GM18502 (cell line): ENCODE data around the gene GOT1.

Experiments
- ATAC-seq: cut with Tn5 transposase; IDR thresholded peaks from one replicate; pipeline ENCODE4 v1.9.1; 2021; ENCODE audit warnings: mild to moderate bottlenecking; ENCODE audit not compliant: unreplicated experiment, poor library complexity

Gene GOT1

DNA sequence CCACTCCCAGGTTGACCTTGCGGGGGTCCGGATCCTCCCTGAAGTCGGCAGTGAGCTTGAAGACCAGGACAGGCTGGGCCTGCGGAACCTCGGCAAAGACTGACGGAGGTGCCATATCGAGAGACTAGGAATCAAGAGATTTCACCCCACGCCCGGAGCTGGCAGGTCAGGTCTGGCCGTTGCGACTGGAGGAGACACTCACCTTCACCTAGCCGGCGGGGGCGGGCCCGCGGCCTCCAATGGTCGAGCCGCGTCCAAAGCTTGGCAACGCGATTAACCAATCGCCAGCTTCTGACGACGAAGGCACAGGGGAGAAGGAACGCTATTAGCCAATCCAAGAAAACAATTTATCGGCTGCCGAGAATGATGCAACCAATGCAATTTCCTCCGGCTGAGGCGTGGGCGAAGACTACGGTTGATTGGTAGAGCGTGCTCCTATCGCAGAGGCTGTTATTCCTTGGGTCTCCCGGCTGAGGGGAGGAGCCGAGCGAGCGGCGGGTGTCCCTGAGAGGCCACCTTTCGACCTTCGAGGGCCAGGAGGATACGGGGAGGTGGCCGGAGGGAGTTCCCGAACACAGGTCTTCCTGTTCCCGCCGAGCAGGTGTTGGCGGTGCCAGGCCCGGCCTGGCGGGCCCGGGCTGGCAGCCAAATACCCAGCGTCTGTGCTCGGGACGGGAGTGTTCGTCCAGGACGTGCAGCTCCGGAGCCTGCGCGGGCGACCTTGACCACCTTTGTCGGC lies at the start of gene GOT1:
TSS of gene GOT1 (minus strand) at position 174 of the 739 bp plus-strand sequence. CDS start at position 115, 59 bp downstream.
- ATAC-seq: peak; percentile 96

DNA sequence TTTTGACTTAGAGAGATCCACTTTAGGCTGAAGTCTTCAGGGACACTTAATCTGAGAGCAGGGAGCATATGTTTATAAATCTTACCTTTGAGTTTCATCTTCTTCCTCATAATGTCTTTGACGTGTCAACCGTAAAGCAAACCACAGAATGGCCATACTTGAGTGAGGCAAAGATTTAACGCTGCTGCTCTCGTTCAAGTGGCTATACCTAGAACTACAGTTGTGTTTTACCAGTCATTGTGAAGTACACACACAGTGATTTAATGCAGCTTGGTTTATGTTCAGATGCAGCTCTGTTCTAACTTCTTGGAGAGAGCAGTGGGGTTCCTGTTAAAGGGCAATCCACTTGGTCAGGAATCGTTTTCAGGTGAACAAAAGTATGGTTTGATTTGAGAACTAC lies 39.9 kb upstream of the GOT1 start:
- ATAC-seq: no peak

DNA sequence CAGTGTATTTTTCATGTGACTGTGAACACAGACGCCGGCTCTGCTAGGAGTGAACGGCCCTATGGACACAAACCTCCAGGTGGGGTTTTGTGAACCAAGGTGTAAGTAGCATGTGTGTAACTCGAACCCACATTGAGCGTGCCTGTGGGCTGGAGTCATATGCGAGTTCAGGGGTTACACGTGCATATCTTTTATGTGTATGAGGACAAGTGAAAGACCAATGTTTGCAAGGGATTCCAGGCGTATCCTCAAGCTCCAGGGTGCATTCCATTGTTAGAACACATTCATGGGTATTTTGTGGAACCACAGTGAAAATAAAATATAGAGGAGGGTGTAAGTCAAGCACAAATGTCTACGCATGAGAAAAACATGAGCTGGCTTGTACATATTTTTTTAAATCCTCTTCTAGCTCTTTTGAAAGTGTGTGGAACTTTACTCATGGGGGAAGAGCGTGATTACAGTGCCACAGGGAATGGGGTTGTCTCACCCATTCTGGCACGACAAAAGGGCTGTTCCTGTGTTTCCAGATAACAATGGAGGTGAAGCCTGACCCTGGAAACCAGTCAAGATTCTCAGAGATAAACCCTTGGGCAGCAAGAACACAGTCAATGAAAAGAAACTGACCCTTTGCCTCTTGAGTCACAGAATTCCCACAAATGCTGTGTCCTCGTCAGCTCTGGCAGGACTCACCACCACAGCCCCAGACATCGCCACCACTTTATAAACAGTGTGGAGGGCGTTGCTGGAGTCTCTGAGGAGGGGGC lies 37.0 kb upstream of the GOT1 start:
- ATAC-seq: no peak

DNA sequence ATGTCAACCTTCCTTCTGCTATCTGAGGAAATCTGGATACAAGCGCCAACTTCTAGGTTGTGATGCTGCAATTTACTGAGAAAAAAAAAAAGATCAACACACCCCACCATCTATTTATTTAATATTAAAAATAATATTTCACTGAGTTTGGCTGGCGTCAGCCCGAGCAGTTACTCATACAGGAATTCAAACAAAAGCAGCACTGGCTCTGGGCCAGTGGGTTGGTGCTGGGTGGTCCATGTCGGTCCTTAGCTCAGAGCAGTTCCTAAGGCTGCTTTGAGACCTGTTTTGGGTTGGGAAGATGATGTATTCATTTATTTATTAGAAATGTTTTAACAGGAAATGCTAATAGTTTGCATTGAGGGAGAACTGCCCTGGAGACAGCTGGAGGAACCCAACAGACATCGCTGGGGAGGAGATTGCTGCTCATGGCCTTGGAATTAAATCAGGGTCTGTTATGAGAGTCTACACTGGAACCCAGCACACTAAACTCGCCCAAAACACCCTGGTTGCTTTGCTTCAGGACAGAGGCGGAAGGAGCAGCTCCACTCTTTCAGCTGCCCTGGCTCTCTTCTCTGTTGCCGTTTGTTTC lies 36.3 kb upstream of the GOT1 start:
- no peak for ATAC-seq

- ATAC-seq: no peak
These were observed 30.8 kb upstream of the GOT1 start for GRCh38 chr10:99461230-99461629.

DNA sequence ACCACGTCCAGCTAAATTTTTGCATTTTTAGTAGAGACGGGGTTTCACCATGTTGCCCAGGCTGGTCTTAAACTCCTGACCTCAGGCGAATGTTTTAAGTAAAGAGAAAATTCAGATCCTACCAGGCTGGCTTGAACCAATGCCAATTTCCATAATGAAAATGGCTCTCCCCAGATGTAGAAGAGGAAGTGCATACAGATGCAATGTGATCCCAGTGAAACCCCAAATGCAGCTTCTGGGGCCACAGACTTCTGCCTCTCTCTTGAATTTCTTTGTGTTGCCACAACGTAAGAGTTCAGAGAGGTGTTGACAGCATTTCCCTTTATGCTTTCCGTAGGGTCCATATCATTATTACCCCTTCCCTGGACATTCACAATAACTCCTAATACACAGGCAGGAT lies 29.6 kb upstream of the GOT1 start:
- no peak for ATAC-seq

DNA sequence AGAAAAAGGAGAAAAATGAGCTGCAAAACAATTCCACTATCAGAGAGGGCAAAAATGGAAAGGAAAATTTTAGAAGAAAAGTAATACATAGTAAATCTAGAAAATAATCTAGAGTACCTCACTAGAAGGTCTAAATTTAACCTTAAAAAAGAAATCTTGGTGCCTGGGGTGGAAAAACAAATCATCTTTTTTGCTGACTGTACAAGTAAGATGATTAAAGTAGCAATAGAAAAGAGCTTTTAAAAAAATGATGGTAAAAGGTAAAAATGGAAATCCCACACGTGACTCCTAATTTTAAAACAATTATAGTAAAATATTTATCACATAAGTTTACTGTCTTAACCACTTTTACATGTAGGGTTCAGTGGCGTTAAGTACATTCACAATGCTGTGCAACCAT lies 28.8 kb upstream of the GOT1 start:
- ATAC-seq: no peak

GRCh38 chr10:99457813-99458212 lies 27.4 kb upstream of the GOT1 start:
- ATAC-seq: no peak

DNA sequence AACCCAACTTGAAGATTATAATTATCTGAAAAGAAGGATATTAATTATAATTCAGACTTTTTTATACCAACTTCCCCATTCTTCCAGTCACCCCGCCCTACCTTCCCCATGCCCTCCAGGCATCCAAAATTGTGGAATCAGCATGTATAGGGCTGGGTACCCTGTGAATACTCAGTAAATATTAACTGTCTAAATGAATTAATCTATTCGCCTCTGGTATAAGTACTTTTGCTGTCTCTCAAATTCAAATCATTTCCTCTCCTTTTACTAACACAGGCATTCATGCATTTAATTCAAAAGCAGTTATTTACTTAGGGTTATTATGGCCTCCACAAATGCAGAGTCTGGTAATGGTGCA lies 26.5 kb upstream of the GOT1 start:
- ATAC-seq: no peak

DNA sequence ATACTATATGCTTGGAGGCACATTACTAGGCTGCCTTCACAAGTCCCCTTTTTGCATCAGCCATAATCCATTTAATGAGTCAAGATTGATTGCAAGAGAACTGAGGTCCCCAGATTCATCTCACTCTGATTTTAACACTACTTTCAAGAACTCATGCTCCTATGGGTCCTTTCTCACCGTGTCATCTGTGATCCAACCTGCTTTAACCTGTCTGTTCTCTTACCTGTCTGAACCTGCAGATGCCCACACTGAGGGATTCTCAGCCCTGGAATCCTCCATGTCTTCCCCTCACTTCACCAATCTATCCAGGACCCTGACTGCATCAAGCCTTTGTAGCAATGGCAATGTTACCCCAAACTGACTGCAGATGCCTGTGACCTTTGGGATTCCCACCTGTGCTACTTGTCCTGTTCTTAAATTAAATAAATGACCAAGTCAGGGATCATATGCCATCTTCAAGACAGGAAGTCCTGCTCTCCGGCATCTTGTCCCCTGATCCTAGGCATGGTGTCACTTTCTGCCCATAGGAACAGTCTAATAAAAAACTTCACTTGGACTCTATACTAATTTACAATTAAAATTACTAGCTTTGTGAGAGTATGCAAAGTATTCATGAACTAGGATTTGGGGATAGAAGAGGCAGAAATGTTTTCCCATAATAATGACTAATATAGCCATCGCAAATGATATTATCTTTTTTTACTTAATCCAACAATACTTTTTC lies 25.9 kb upstream of the GOT1 start:
- no peak for ATAC-seq

- no peak for ATAC-seq
These were observed 21.6 kb upstream of the GOT1 start for GRCh38 chr10:99451981-99452380.

- ATAC-seq: no peak
These were observed 21.0 kb upstream of the GOT1 start for GRCh38 chr10:99451499-99451788.

- no peak for ATAC-seq
These were observed 20.4 kb upstream of the GOT1 start for GRCh38 chr10:99450624-99451498.

- no peak for ATAC-seq
These were observed 19.7 kb upstream of the GOT1 start for GRCh38 chr10:99450156-99450555.

- no peak for ATAC-seq
These were observed 18.6 kb upstream of the GOT1 start for GRCh38 chr10:99449023-99449422.

- ATAC-seq: no peak
These were observed 14.1 kb upstream of the GOT1 start for GRCh38 chr10:99444383-99445045.

DNA sequence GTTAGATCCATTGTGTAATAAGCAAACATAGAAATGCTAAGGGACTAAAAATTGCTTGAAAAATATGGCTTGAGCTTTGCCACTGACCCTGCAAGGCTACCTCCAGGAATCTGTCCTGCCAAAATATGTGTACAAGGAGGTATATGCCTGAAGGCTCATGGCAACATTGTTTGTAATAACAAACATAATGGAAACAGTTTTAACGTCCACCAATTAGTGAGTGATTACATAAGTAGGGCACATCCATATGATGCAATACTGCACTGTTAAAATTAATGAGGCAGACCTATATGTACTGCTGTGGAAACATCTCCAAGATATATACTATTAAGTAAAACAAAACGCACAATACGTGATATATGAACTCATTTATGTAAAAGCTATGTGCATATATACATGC lies 13.1 kb upstream of the GOT1 start:
- no peak for ATAC-seq

DNA sequence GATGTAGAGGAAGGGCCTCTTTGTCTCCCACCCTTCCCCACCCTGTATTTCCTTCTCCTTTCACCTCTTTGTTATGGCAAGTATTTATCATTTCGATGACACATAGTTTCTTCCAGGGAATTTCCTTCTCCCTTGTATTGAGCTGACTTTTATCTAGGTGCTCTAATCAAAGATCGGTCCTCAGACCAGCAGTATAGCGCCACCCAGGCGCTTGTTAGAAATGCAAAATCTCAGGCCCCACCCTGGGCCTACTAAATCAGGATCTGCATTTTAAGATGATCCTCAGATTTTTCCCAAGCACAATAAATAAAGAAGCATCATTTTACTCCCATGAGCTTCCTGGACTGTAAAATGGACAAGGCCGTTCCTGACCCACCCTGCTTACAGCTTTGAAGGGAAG lies 12.0 kb upstream of the GOT1 start:
- no peak for ATAC-seq

DNA sequence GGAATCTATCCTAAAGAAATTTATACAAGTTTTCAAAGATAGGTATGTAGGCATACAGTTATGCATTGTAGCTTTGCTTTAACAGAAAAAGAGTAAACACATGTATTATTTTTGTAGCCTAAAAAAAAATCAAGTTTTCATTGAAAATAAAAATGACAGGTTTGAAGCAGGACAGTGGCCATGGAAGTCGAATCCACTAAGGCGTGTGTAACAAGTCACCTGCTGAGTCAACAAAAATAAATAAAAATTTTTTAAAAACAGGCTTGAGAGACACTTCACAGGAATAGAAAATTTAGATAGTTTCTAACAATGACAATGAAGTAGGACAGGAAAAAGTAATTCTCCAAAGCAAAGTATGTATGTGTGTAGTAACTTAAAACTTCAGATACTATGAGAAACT lies 8.5 kb upstream of the GOT1 start:
- no peak for ATAC-seq
